ENCODE results near the gene SLC11A1.

DNA sequence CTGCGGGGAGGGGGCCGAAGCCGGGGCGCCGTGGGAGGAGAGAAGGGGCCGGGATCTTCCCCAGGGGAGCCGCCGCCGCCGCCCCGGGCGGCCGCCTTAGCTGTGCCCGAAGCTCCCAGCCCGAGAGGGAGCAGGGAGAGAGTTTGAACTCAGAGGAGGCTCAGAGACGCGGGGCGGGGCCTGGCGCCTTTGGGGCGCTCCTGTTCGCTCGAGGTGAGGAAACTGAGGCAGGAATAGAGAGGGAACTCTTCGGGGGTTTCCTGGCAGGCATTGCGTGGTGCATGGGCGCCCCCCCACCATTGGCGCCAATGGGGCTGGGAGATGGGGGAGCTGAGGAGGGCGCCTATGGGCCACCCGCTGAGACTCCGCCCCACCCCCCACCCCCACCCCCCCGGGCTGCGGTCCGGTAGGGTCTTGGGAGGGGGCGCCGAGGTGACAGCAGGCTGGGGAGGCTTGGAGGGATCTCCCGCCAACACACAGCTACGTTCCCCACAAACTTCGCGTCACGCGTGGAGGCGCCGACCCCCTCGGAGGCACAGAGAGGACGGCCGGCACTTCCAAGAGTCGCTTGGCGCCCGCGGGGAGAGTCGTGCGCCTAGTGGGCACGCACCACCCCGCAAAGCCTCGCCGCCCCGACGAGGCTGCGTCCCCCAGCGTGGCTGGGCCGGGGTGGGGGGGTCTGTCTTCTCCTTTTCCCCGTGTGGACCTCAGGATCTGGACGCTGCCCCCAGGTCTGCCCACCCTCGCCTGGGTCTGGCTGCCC, 18.3 kb downstream of the SLC11A1 start:
- TF ChIP-seq, protein P1, sequence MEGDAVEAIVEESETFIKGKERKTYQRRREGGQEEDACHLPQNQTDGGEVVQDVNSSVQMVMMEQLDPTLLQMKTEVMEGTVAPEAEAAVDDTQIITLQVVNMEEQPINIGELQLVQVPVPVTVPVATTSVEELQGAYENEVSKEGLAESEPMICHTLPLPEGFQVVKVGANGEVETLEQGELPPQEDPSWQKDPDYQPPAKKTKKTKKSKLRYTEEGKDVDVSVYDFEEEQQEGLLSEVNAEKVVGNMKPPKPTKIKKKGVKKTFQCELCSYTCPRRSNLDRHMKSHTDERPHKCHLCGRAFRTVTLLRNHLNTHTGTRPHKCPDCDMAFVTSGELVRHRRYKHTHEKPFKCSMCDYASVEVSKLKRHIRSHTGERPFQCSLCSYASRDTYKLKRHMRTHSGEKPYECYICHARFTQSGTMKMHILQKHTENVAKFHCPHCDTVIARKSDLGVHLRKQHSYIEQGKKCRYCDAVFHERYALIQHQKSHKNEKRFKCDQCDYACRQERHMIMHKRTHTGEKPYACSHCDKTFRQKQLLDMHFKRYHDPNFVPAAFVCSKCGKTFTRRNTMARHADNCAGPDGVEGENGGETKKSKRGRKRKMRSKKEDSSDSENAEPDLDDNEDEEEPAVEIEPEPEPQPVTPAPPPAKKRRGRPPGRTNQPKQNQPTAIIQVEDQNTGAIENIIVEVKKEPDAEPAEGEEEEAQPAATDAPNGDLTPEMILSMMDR (conservative IDR thresholded peaks at IDR 0.05; ENCODE audit: low read length) = no peak
- TF ChIP-seq EZH2phosphoT487 (IDR thresholded peaks at IDR 0.05; ENCODE audit: borderline replicate concordance, low read depth, low read length) = no peak
